Right lobe of liver (tissue), 6 donors: ENCODE measurements around the gene SHISAL2A. TPM values are rescaled to one million over a fixed set of nuclear protein-coding genes. Genes with fewer than 3 reads are reported as not detected.

Experiments used
- ATAC-seq, 4 donors: fragments of 200-7000 bp; cut with Tn5 transposase; one replicate each; pipeline ENCODE4 v1.9.1; 2020; ENCODE audit warnings: mild to moderate bottlenecking in 4 of 4, moderate library complexity in 4 of 4
- DNase-seq, 3 donors: peaks; one replicate each; pipeline ENCODE4 v3.0.0-alpha.2; 2020
- H3K27ac ChIP-seq, 3 donors: fragments of 200-600 bp; one replicate each; pipeline ENCODE4 v1.8.0; 2022
- H3K27me3 ChIP-seq, 2 donors: fragments of 200-600 bp; one replicate each; pipeline ENCODE4 v1.8.0; 2022
- H3K36me3 ChIP-seq, 4 donors: fragments of 200-600 bp; sonication (generic) in 1 of 4; one replicate each; pipeline versions ENCODE4 v1.5.1 to v1.8.0; 2017 to 2022; ENCODE audit warnings: control low read depth in 1 of 4
- H3K4me1 ChIP-seq, 4 donors: fragments of 200-600 bp; sonication (generic) in 1 of 4; one replicate each; pipeline versions ENCODE4 v1.5.1 to v1.8.0; 2017 to 2022; ENCODE audit warnings: control low read depth in 1 of 4
- H3K4me3 ChIP-seq, 3 donors: fragments of 200-600 bp; one replicate each; pipeline ENCODE4 v1.8.0; 2022
- H3K9me3 ChIP-seq, 4 donors: fragments of 200-600 bp; sonication (generic) in 1 of 4; one replicate each; pipeline versions ENCODE4 v1.5.1 to v1.8.0; 2017 to 2022; ENCODE audit warnings: control low read depth in 1 of 4
- POLR2A ChIP-seq: fragments of 450-650 bp; IDR thresholded peaks from one replicate; pipeline ENCODE4 v1.6.1; 2017; ENCODE audit warnings: antibody characterized with exemption, mild to moderate bottlenecking
- WGBS: methylation state at CpG from one replicate; pipeline ENCODE4 v1.1.6; 2018; ENCODE audit warnings: low coverage, low lambda C conversion rate; ENCODE audit not compliant: insufficient coverage; ENCODE audit errors: missing lambda C conversion rate; 5-methylcytosine and 5-hydroxymethylcytosine counted together
- intact Hi-C, 2 donors: fragments of 100-400 bp; cut with DNase I; formaldehyde crosslinking; loops; one replicate each; pipeline versions ENCODE4 v1.11.2 to v1.14.1; 2022
- total RNA-seq, 6 experiments: library from RNA; depleted of rRNA in 2 of 6; stranded (reverse); fragments of >200 nt in 2 of 6; fragmentation: NEBNext Ultra II Directional in 3 of 6; extraction: Animal tissue kit (Norgen Biotek cat#: 25700) in 3 of 6; gene quantifications; one replicate each; pipeline versions ENCODE4 v1.1.0 to v1.2.4, GENCODE V29; 2016 to 2023
- TF ChIP-seq, protein P1 (sequence below), 4 donors: fragments of 200-600 bp in 3 of 4; fragments of 450-650 bp in 1 of 4; IDR thresholded peaks; one replicate each; pipeline versions ENCODE4 v1.5.1 to v1.8.0; 2016 to 2022; ENCODE audit warnings: antibody characterized with exemption in 4 of 4, mild to moderate bottlenecking in 2 of 4
- donor health status: DM: no; HTN: yes; CAD: no.
- donor health status: DM: no; HTN: no; CAD: no.
- donor health status: DM: no; HTN: no; CAD: no.
- donor health status: DM: no; HTN: yes; CAD: no.
- donor health status: DM: no; HTN: yes; CAD: no.

The SHISAL2A gene
- total RNA-seq, 6 experiments from 2014 or later = not detected

DNA sequence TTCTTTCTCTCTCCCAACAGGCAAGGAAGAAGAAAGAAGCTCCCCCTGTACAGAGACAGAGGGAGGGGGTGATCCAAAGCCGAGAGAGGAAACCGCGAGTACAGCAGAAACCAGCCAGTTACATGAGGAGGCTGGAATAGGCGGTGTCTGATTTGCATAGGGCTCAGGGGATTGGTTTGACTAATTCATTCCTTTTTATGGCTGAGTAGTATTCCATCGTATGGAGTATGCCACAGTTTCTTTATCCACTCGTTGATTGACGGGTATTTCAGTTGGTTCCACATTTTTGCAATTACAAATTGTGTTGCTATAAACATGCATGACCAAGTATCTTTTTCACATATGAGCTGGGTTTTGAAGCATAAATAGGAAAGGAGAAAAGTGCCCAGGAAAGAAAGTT is 34.2 kb upstream of the SHISAL2A start:
- DNase-seq = no peak
- Histone ChIP-seq H3K4me1 (peaks cover 0 to 4% (median 0%) of the 10 kb centered on the region in 4 donors), H3K27me3 (no peaks in the 10 kb centered on the region), H3K36me3 (no peaks in the 10 kb centered on the region), H3K27ac (no peak overlapping the region), H3K4me3 (no peak overlapping the region), H3K9me3 (no peaks in the 10 kb centered on the region)
- TF ChIP-seq, protein P1, sequence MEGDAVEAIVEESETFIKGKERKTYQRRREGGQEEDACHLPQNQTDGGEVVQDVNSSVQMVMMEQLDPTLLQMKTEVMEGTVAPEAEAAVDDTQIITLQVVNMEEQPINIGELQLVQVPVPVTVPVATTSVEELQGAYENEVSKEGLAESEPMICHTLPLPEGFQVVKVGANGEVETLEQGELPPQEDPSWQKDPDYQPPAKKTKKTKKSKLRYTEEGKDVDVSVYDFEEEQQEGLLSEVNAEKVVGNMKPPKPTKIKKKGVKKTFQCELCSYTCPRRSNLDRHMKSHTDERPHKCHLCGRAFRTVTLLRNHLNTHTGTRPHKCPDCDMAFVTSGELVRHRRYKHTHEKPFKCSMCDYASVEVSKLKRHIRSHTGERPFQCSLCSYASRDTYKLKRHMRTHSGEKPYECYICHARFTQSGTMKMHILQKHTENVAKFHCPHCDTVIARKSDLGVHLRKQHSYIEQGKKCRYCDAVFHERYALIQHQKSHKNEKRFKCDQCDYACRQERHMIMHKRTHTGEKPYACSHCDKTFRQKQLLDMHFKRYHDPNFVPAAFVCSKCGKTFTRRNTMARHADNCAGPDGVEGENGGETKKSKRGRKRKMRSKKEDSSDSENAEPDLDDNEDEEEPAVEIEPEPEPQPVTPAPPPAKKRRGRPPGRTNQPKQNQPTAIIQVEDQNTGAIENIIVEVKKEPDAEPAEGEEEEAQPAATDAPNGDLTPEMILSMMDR (IDR thresholded peaks at IDR 0.05) = no peak
- no peak for TF ChIP-seq POLR2A
- WGBS = 97% methylated on average over 6 of the region's 7 CpGs
- ATAC-seq = no peak
- intact Hi-C loops = no loop called here

DNA sequence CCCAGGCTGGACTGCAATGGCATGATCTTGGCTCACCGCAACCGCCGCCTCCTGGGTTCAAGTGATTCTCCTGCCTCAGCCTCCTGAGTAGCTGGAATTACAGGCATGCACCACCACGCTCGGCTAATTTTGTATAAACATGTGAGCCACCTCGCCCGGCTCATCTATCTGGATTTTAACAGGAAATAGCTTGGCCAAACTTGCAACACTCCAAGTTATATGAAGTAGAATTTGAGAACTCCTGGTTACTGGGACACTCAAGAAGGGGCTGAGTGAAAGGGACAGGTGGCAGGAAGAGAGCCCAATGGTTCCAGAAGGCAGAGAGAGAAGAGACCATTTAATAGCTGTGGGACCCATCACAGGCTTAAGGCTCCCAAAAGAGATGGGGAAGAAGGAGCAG is 33.7 kb upstream of the SHISAL2A start:
- intact Hi-C loops = no loop called here
- no peak for TF ChIP-seq POLR2A
- TF ChIP-seq, protein P1 (IDR thresholded peaks at IDR 0.05) = no peak

DNA sequence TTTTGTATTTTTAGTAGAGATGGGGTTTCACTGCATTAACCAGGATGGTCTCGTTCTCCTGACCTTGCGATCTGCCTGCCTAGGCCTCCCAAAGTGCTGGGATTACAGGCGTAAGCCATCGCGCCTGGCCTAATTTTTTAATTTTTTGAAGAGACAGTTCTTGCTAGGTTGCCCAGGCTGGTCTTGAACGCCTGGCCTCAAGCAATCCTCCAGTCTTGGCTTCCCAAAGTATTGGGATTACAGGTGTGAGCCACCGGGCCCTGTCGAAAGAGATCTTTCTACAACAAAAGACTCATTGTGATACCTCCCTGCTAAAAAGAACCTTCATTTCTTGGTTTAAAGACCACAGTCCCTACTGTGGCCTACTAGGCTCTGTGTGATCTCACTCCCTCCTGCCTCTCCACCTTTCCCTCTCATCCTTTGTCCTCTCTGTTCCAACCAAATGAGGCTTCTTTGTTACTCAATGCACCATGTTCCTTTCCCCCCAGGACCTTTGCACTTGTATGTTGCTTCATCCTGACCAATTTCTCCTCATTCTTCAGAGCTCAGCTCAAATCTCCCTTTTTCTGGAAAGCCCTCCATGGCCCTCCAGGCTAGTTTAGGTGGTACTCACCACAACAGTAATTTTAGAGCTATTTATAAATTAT is 32.3 kb upstream of the SHISAL2A start:
- Histone ChIP-seq H3K4me3 (no peak overlapping the region), H3K4me1 (peaks cover 0 to 4% (median 0%) of the 10 kb centered on the region in 4 donors), H3K36me3 (no peaks in the 10 kb centered on the region), H3K9me3 (no peaks in the 10 kb centered on the region), H3K27me3 (no peaks in the 10 kb centered on the region), H3K27ac (no peak overlapping the region)
- ATAC-seq = peak in 1 of 4 donors; percentile 11
- WGBS = 95% methylated on average over 4 of the region's 8 CpGs
- TF ChIP-seq, protein P1 (IDR thresholded peaks at IDR 0.05) = no peak
- TF ChIP-seq POLR2A = no peak
- DNase-seq = no peak
- intact Hi-C loops = no loop called here

More for the DNA sequence above, 33.7 kb upstream of the SHISAL2A start:
- ATAC-seq (no peak), DNase-seq (no peak)
- Histone ChIP-seq H3K4me1 (peaks cover 0 to 4% (median 0%) of the 10 kb centered on the region in 4 donors), H3K9me3 (no peaks in the 10 kb centered on the region), H3K27ac (no peak overlapping the region), H3K36me3 (no peaks in the 10 kb centered on the region), H3K27me3 (no peaks in the 10 kb centered on the region), H3K4me3 (no peak overlapping the region)
- 87% methylated on average over 6 of the region's 7 CpGs for WGBS

DNA sequence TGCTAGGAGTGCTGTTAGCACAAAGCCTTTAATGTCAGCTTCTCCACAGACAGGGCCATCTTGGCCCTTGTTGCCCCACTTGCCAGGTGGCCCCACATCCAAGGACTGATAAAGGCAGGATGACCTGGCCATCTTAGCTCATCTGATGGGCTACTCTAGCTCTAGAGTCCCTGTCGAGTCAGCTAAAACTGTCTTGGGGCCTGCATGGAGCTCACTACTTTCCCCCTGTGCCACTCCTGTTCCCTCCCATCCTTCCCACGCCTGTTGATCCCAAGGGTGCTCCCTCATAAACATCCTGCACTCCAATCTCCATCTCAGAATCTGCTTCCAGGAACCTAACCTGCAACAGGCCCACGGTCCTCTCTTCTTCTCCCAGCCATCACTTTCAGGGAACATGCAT is 31.4 kb upstream of the SHISAL2A start:
- no peak overlapping the region for H3K27ac ChIP-seq
- no peak overlapping the region for H3K4me3 ChIP-seq
- intact Hi-C loops = no loop called here

More for the DNA sequence above, 31.4 kb upstream of the SHISAL2A start:
- TF ChIP-seq, protein P1 (IDR thresholded peaks at IDR 0.05) = no peak
- TF ChIP-seq POLR2A = no peak
- Histone ChIP-seq H3K36me3 (no peaks in the 10 kb centered on the region), H3K9me3 (no peaks in the 10 kb centered on the region), H3K27me3 (no peaks in the 10 kb centered on the region), H3K4me1 (peaks cover 0 to 4% (median 0%) of the 10 kb centered on the region in 4 donors)
- 89% methylated on average over 3 of the region's 3 CpGs for WGBS
- no peak for ATAC-seq
- DNase-seq = no peak
